Measurements from ENCODE around the gene ABT1.
"Not testable (repeated sequence)": the region's sequence is repeated elsewhere in the genome, so short reads cannot be mapped to it uniquely, and the experiment has no call there.

Gene ABT1

GRCh38 chr6:26596579-26597388, at the start of gene ABT1:
Gene ABT1, plus strand, starts transcription at chr6:26596953. Its CDS starts 30 bp downstream, at chr6:26596983.
- peak; percentile 98 for DNase-seq (ENCODE audit: low read depth)

- not testable (repeated sequence) for DNase-seq (ENCODE audit: low read depth)
Measured at GRCh38 chr6:26547363-26547762, 49.4 kb upstream of the ABT1 start.

- DNase-seq (ENCODE audit: low read depth), result no peak
Measured at GRCh38 chr6:26550250-26550993, 46.3 kb upstream of the ABT1 start.

GRCh38 chr6:26552205-26552604, 44.5 kb upstream of the ABT1 start:
- DNase-seq (ENCODE audit: low read depth), result no peak

- no peak for DNase-seq (ENCODE audit: low read depth)
Measured at GRCh38 chr6:26552640-26553188, 44.0 kb upstream of the ABT1 start.

GRCh38 chr6:26553264-26553634, 43.5 kb upstream of the ABT1 start:
- peak; percentile 65 for DNase-seq (ENCODE audit: low read depth)

GRCh38 chr6:26553635-26554446, 42.9 kb upstream of the ABT1 start:
- peak; percentile 69 for DNase-seq (ENCODE audit: low read depth)

- DNase-seq (ENCODE audit: low read depth), result no peak
Measured at GRCh38 chr6:26554447-26554696, 42.4 kb upstream of the ABT1 start.

GRCh38 chr6:26554697-26555504, 41.9 kb upstream of the ABT1 start:
- no peak for DNase-seq (ENCODE audit: low read depth)

- DNase-seq (ENCODE audit: low read depth), result no peak
Measured at GRCh38 chr6:26555505-26556262, 41.1 kb upstream of the ABT1 start.

- no peak for DNase-seq (ENCODE audit: low read depth)
Measured at GRCh38 chr6:26556263-26557070, 40.3 kb upstream of the ABT1 start.

- DNase-seq (ENCODE audit: low read depth), result no peak
Measured at GRCh38 chr6:26561533-26562466, 35.0 kb upstream of the ABT1 start.

GRCh38 chr6:26563488-26563887, 33.3 kb upstream of the ABT1 start:
- no peak for DNase-seq (ENCODE audit: low read depth)

- DNase-seq (ENCODE audit: low read depth), result peak; percentile 99
Measured at GRCh38 chr6:26568601-26569432, 27.9 kb upstream of the ABT1 start.

GRCh38 chr6:26569433-26569764, 27.4 kb upstream of the ABT1 start:
- DNase-seq (ENCODE audit: low read depth), result no peak

- no peak for DNase-seq (ENCODE audit: low read depth)
Measured at GRCh38 chr6:26570027-26570809, 26.5 kb upstream of the ABT1 start.

- DNase-seq (ENCODE audit: low read depth), result no peak
Measured at GRCh38 chr6:26571592-26572296, 25.0 kb upstream of the ABT1 start.

Measured in stimulated activated CD8-positive, alpha-beta memory T cell treated with anti-CD3 and anti-CD28 coated beads, Interleukin-12 subunit alpha, Interleukin-12 subunit beta, amount 100 ng/mL, for 1 hour (primary cell).